Hematopoietic multipotent progenitor cell (in vitro differentiated cells): ENCODE measurements around the gene RHEB. TPM values are rescaled to one million over a fixed set of nuclear protein-coding genes. Genes with fewer than 3 reads are reported as not detected.
A peak's percentile ranks its signal among the peaks of the same experiment; 100 is the strongest.

Source experiments
- DNase-seq, 3 donors: peaks; one replicate each; pipeline ENCODE4 v3.0.0-alpha.2; 2011 to 2015; ENCODE audit warnings: low read depth in 2 of 3, low spot score in 2 of 3
- total RNA-seq: library from RNA; depleted of rRNA; stranded (reverse); fragments of >200 nt; gene quantifications from one replicate; pipeline ENCODE4 v1.2.3, GENCODE V29; 2012

The RHEB gene, protein sequence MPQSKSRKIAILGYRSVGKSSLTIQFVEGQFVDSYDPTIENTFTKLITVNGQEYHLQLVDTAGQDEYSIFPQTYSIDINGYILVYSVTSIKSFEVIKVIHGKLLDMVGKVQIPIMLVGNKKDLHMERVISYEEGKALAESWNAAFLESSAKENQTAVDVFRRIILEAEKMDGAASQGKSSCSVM
- total RNA-seq = 23.2 TPM

DNA sequence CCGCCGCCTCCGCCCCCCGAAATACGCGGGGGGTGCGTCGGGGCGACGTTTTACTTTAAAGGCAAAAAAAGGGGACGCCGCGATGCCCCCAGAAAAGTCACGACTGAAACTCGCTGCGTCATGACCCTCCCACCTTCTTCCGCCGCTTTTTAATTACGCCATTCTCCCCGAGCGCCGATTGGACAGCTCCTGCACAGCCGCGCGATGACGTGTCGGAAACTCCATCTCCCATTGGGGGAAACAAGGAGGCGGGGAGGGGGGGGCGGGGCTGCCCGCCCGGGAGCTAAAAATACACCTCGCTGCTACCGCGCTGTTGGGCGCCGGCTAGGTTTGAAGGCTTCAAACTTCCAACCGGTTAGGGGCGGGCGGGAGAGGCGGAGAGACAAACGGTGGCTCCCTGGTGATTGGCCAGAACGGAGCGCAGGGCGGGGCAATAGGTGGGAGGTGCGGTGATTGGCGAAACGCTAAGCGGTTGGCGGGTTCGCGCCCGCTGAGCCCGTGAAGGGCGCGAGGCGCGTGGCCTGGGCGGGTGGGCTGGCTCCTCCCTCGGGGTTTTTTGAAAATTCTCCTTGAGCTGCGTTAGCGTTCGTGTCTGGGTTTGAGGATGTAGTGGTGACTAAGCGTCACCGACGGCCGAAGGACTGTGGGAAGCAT is at the start of gene RHEB:
TSS of gene RHEB (minus strand) at position 131 of the 654 bp plus-strand sequence. CDS start 384 bp downstream, outside the sequence.
- peak; percentile 98 to 100 (median 99) for DNase-seq

DNA sequence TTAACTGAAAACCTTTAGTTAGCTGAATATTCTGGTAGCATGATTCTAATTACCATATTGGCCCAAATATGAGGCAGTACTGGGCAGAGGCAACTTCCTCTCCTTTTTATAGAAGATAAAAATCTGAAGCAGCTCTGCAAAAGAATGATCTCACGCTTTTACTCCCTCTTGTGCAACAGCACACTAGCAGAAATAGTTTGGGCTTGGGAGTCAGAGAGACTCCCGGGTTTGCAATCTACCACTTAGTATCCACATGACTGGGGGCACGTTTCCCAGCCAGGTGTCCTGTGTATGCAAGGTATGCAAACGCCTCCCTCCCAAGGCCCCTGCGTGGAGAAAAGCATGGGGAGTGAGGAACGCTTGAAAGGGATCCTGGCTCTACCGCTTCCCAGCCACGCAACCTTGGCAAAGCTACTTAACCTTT is 47.2 kb upstream of the RHEB start:
- DNase-seq = no peak

- no peak for DNase-seq
Observed at GRCh38 chr7:151565541-151565940, 45.8 kb upstream of the RHEB start.

- no peak for DNase-seq
Observed at GRCh38 chr7:151560243-151560642, 40.5 kb upstream of the RHEB start.

DNA sequence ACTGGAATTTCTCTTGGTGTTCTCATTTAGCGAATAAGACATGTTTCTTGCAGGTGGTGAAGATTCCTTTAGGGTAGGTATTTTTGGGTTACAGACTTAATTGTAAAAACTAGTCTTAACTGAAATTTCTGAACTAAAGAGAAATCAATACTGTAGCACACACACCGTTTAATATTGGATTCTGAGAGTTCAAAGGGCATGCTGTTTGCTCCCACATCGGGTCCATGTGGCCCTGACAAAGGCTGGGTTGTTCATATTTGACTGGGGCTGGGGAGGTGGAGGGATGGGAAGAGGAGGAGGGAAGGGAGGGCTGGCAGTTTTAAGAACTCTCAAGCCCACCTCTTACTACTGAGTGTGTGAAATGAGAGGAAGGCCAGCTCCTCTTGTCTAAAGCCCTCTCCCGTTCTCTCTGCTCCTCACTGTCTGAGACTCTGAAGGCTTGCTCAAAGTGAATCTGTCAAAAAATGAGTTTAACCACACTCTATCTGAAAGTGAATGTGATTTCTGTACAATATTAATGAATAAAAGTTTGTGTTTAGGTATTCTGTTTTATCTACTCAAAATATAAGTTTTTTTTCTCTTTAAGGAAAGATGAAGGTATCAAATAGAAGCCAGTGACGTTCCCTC is 40.0 kb upstream of the RHEB start:
- no peak for DNase-seq

GRCh38 chr7:151558575-151558974 is 38.9 kb upstream of the RHEB start:
- no peak for DNase-seq

GRCh38 chr7:151556592-151556991 is 36.9 kb upstream of the RHEB start:
- DNase-seq = no peak

DNA sequence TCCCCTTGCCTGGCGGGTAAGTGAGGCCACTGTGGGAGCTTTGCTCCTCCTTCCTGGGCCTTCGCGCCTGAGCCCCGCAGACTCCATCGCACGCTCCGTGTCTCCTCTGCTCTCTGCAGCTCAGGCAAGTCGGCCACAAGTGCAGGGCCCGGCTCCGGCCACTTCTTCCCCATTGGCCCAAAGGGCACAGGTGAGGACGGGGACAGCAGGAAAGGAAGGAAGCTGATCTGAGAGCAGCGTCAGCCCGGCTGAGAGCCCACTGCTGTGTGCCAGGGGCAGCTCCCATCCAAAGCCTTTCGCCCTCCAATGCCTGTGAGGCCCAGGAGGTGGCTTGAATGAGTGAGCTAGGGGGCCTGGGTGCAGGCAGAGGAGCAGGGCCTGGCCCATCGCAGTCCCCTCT is 33.7 kb upstream of the RHEB start:
- DNase-seq = no peak

- peak in 1 of 3 donors; percentile 12 for DNase-seq
Observed at GRCh38 chr7:151552352-151553028, 32.8 kb upstream of the RHEB start.

DNA sequence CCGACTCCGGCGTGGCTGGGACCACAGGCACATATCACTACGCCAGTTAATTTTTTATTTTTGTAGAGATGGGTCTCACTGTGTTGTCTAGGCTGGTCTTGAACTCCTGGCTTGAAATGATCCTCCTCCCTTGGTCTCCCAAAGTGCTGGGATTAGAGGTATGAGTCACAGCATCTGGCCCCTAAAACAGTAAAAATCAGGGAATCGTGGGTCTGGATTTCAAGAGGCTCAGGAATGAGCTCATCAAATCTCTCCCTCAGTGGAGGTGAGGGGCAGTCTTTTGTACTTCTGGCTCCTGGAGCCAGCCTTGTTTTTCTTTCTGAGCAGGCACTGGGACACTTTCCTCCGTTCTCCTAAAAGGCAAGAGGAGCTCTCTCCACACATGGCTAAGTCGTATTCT is 32.1 kb upstream of the RHEB start:
- DNase-seq = no peak

GRCh38 chr7:151550656-151551286 is 31.1 kb upstream of the RHEB start:
- DNase-seq = peak in 2 of 3 donors; percentile 41 to 73

DNA sequence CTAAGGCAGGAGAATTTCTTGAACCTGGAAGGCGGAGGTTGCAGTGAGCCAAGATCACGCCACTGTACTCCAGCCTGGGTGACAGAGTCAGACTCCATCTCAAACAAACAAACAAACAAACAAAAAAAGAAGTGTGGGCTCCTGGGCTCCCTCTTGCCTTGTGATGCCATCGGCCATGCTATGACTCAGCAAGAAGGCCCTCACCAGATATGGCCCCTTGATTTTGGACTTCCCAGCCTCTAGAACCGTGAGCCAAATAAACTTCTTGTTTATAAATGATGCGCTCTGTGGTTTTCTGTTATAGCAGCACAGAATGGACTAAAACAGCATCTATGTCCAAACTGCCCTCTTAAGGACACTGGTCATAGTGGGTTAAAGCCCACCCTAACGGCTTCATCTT is 29.9 kb upstream of the RHEB start:
- no peak for DNase-seq

DNA sequence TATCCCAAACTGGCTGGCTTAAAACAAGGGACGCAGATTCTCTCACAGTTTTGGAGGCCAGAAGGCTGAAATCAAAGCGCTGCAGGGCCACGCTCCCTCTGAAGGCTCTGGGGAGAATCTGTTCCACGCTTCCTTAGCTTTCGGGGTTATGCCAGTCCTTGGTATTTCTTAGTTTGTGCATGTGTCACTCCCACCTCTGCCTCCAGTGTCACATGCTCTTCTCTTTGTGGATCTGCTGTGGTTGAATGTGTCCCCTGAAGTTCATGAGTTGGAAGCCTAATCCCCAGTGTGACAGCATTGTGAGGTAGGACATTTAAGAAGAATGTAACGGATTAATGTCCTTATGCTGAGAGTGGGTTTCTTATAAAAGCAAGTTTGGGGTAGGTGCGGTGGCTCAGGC is 29.4 kb upstream of the RHEB start:
- no peak for DNase-seq

DNA sequence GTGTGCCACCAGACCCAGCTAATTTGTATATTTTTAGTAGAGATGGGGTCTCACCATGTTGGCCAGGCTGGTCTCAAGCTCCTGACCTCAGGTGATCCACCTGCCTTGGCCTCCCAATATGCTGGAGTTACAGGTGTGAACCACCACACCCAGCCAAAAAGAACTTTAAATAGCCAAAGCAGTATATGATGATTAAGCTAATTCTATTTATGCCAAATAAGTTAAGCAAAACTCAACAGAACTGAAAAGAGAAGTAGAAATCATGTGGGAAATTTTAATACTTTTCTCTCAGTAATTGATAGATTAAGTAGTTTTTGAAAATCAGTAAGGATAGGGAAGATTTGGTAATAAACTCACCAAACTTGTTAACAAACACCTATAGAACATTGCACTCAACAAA is 24.5 kb upstream of the RHEB start:
- no peak for DNase-seq

- DNase-seq = no peak
Observed at GRCh38 chr7:151542606-151543130, 23.0 kb upstream of the RHEB start.

- DNase-seq = no peak
Observed at GRCh38 chr7:151541709-151542499, 22.2 kb upstream of the RHEB start.

DNA sequence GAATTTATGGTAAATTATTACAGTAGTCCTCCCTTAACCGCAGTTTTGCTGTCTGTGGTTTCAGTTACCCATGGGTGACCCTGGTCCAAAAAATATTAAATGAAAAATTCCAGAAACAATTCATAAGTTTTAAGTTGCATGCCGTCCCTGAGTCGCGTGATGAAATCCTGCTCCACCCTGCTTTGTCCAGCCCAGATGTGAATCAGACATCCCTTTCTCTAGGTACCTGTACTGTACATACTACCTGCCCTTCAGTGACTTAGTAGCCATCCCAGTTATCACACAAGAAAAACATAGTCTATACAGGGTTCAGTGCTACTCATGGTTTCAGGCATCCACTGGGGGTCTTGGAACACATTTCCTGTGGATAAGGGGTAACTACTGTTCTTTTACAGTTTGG is 20.5 kb upstream of the RHEB start:
- DNase-seq = no peak

- no peak for DNase-seq
Observed at GRCh38 chr7:151539088-151539671, 19.5 kb upstream of the RHEB start.

DNA sequence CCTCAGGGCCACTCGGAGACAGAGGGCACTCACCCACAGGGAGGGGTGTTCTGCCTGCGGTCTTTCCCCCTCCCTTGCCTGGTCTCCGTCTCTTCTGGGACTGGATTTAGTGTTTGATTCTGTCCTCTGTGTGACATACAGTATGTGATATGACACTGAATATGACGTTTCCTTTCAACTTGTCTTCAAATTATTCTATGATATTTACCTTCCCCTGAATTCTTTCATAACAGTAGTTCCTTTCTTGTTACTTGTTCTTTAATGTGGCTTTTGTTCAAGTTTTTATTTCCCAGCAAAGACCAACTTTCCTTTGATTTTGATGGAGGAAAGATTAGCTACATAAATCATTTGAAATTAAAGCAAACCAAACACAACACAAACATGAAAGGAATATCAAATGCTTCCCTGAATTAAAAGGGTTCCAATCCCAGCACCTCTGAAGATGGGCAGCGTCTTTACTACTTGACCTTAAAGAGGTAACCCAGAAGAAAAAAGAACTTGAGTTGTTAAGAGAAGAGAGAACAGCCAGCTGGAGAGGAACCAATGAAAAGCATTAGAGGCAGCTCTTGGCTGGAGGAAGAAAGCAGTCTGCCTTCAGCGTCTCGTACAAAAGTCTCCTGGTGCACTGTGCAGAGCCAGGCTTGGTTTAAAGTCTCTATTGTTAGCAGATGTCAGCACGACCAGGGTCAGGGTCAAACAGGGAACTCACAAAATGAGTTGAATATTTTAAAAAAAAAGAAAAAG is 18.3 kb upstream of the RHEB start:
- DNase-seq = no peak
